ENCODE measurements around the gene KCNJ6. TPM values are rescaled to one million over a fixed set of nuclear protein-coding genes. Genes with fewer than 3 reads are reported as not detected.

The KCNJ6 gene
- total and polyA plus RNA-seq, 9 of the 15 experiments (the other 6 are each of a cell fraction or from before 2014, with no cell fraction given): 0.06 to 0.21 (median 0.13) TPM; not detected in 1

DNA sequence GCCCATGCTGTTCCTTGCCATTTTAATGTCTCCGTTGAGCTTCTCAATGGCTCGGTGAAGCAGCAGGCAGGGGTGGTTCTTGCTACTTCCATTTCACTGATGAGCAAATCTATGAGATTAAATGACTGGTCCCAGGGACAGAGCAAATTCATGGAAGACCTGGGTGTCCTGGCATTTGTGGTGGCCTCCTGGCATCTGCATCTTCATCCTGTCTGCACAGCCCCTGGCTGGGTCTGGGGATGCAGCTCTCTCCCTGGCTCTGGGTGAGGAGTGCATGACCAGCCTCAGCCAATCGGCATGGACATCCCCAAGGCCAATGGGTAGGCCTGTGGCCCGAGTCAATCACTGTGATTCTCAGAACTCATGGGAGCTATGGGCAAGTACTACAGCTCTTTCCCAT lies 261.7 kb downstream of the KCNJ6 start:
- peaks cover 19 to 37% of the 10 kb centered on the region in 2 experiments; a peak in 3 of 5 replicates for H3K27me3 ChIP-seq (ENCODE audit: control insufficient read depth in 2 of 2, insufficient read depth in 2 of 2, low read length in 2 of 2)
- CTCF ChIA-PET (ENCODE audit: low intra/inter-chr PET ratio): no interaction called here

More for the DNA sequence above, 261.7 kb downstream of the KCNJ6 start:
- FAIRE-seq (no peak), DNase-seq (ENCODE audit: extremely low read depth in 1 of 4, low spot score in 3 of 4) (no peak), ATAC-seq (no peak)
- Histone ChIP-seq H3K9me3 (replicated peaks; ENCODE audit: control insufficient read depth, insufficient read depth, low read depth, low read length) (no peaks in the 10 kb centered on the region), H3K4me3 (no peak overlapping the region), H3K9me1 (ENCODE audit: control insufficient read depth, insufficient read depth, low read length) (no peaks in the 10 kb centered on the region), H3K4me1 (replicated peaks in 1 of 2; ENCODE audit: control insufficient read depth in 2 of 2, insufficient read depth in 2 of 2, low read length in 2 of 2) (peaks cover 5 to 17% of the 10 kb centered on the region in 2 experiments; a peak in 4 of 5 replicates), H3K36me3 (ENCODE audit: control insufficient read depth, insufficient read depth, low read length) (no peaks in the 10 kb centered on the region), H3K9ac (ENCODE audit: insufficient read depth in 1 of 2, low read depth in 2 of 2, low read length in 2 of 2) (no peak overlapping the region), H2AFZ (ENCODE audit: low read depth, low read length) (no peak overlapping the region), H3K4me2 (ENCODE audit: insufficient read depth, low read length) (no peak overlapping the region), H3K27ac (ENCODE audit: extremely low read depth, low read depth, low read length) (no peak overlapping the region), H3K79me2 (ENCODE audit: control insufficient read depth, insufficient read depth, low read length) (no peaks in the 10 kb centered on the region), H4K20me1 (replicated peaks; ENCODE audit: control insufficient read depth, insufficient read depth, low read length) (no peaks in the 10 kb centered on the region)
- in situ Hi-C loops (cut with MboI) (no loop called here), intact Hi-C loops (cut with micrococcal nuclease) (no loop called here)
- TF ChIP-seq C11orf30 (IDR thresholded peaks at IDR 0.05; ENCODE audit: low read depth) (no peak), PHB2 (IDR thresholded peaks at IDR 0.05; ENCODE audit: low read depth) (no peak), SMARCE1 (IDR thresholded peaks at IDR 0.05) (no peak), ZNF551 (CRISPR knock-in tag; IDR thresholded peaks at IDR 0.05) (no peak), ZNF217 (CRISPR knock-in tag; IDR thresholded peaks at IDR 0.05) (no peak), CEBPG (CRISPR knock-in tag; IDR thresholded peaks at IDR 0.05) (no peak), CEBPG (tag; conservative IDR thresholded peaks at IDR 0.05 in 1 of 2, IDR thresholded peaks at IDR 0.05 in 1 of 2) (no peak), FIP1L1 (IDR thresholded peaks at IDR 0.05; ENCODE audit: low read depth, low read length, poor library complexity, severe bottlenecking) (no peak)
- TF ChIP-seq, protein P1, sequence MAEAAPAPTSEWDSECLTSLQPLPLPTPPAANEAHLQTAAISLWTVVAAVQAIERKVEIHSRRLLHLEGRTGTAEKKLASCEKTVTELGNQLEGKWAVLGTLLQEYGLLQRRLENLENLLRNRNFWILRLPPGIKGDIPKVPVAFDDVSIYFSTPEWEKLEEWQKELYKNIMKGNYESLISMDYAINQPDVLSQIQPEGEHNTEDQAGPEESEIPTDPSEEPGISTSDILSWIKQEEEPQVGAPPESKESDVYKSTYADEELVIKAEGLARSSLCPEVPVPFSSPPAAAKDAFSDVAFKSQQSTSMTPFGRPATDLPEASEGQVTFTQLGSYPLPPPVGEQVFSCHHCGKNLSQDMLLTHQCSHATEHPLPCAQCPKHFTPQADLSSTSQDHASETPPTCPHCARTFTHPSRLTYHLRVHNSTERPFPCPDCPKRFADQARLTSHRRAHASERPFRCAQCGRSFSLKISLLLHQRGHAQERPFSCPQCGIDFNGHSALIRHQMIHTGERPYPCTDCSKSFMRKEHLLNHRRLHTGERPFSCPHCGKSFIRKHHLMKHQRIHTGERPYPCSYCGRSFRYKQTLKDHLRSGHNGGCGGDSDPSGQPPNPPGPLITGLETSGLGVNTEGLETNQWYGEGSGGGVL (CRISPR knock-in tag; IDR thresholded peaks at IDR 0.05): no peak
- TF ChIP-seq, protein P2, sequence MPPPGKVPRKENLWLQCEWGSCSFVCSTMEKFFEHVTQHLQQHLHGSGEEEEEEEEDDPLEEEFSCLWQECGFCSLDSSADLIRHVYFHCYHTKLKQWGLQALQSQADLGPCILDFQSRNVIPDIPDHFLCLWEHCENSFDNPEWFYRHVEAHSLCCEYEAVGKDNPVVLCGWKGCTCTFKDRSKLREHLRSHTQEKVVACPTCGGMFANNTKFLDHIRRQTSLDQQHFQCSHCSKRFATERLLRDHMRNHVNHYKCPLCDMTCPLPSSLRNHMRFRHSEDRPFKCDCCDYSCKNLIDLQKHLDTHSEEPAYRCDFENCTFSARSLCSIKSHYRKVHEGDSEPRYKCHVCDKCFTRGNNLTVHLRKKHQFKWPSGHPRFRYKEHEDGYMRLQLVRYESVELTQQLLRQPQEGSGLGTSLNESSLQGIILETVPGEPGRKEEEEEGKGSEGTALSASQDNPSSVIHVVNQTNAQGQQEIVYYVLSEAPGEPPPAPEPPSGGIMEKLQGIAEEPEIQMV (tag; conservative IDR thresholded peaks at IDR 0.05; ENCODE audit: low read depth): no peak
- WGBS (ENCODE audit: insufficient coverage, low coverage, missing lambda C conversion rate): 4% methylated on average over 4 of the region's 4 CpGs
- POLR2A ChIA-PET: interaction anchor here (0.7 to 1.0 kb wide), 2 partner anchors 10 to 363 kb away, joined by 3 read pairs; no protein-coding TSS in a partner anchor
- no TSS peak for BruUV-seq (replicated peaks)

Measured in K562 (cell line).